H9 (cell line): ENCODE data around the gene CRTAP. TPM values are rescaled to one million over a fixed set of nuclear protein-coding genes. Genes with fewer than 3 reads are reported as not detected.

Source experiments
- DNase-seq: peaks from one replicate; pipeline ENCODE4 v3.0.0-alpha.2; 2017
- H2AFZ ChIP-seq: one replicate; pipeline ENCODE4 v1.6.1; 2013; ENCODE audit warnings: mild to moderate bottlenecking, low read length, control low read depth, moderate library complexity
- H2AK5ac ChIP-seq: 2 replicates; pipeline ENCODE4 v1.6.1; 2013; ENCODE audit warnings: low read length, control low read depth, mixed read lengths; ENCODE audit not compliant: insufficient read length
- H2BK120ac ChIP-seq: one replicate; pipeline ENCODE4 v1.6.1; 2013; ENCODE audit warnings: low read depth, mild to moderate bottlenecking, low read length, control low read depth, inconsistent platforms; ENCODE audit not compliant: poor library complexity, severe bottlenecking
- H2BK12ac ChIP-seq: 2 replicates; pipeline ENCODE4 v1.6.1; 2013; ENCODE audit warnings: low read length, control low read depth, mixed read lengths, low read depth; ENCODE audit not compliant: insufficient read length
- H2BK15ac ChIP-seq: 2 replicates; pipeline ENCODE4 v1.6.1; 2013; ENCODE audit warnings: low read depth, low read length, control low read depth
- H2BK20ac ChIP-seq: one replicate; pipeline ENCODE4 v1.6.1; 2013; ENCODE audit warnings: low read depth, mild to moderate bottlenecking, low read length, control low read depth, inconsistent platforms; ENCODE audit not compliant: poor library complexity, severe bottlenecking
- H2BK5ac ChIP-seq: 2 replicates; pipeline ENCODE4 v1.6.1; 2013; ENCODE audit warnings: low read length, control low read depth, mixed read lengths; ENCODE audit not compliant: insufficient read length
- H3K14ac ChIP-seq: 2 replicates; pipeline ENCODE4 v1.6.1; 2013; ENCODE audit warnings: low read length, control low read depth; ENCODE audit not compliant: insufficient read depth
- H3K18ac ChIP-seq: 2 replicates; pipeline ENCODE4 v1.6.1; 2013; ENCODE audit warnings: low read depth, mild to moderate bottlenecking, mixed read lengths, low read length, control low read depth; ENCODE audit not compliant: insufficient read length
- H3K23ac ChIP-seq: 2 replicates; pipeline ENCODE4 v1.6.1; 2013; ENCODE audit warnings: low read length, control low read depth, mixed read lengths, low read depth; ENCODE audit not compliant: insufficient read length
- H3K23me2 ChIP-seq: 2 replicates; pipeline ENCODE4 v1.6.1; 2013; ENCODE audit warnings: low read depth, mild to moderate bottlenecking, mixed read lengths, low read length, control low read depth; ENCODE audit not compliant: insufficient read length, poor library complexity, severe bottlenecking
- H3K27ac ChIP-seq: 2 replicates; pipeline ENCODE4 v1.5.1; 2013; ENCODE audit warnings: low read length, control low read depth, mixed read lengths, low read depth; ENCODE audit not compliant: insufficient read length
- H3K27me3 ChIP-seq: 2 replicates; pipeline ENCODE4 v1.6.1; 2013; ENCODE audit warnings: low read length, control low read depth, inconsistent platforms; ENCODE audit not compliant: insufficient read depth
- H3K4ac ChIP-seq: 2 replicates; pipeline ENCODE4 v1.6.1; 2013; ENCODE audit warnings: low read depth, mild to moderate bottlenecking, control low read depth, inconsistent platforms, low read length, moderate library complexity
- H3K4me1 ChIP-seq: 2 replicates; pipeline ENCODE4 v1.6.1; 2013; ENCODE audit warnings: low read length, control low read depth, inconsistent platforms; ENCODE audit not compliant: insufficient read depth
- H3K4me2 ChIP-seq: 2 replicates; pipeline ENCODE4 v1.6.1; 2013; ENCODE audit warnings: low read length, control low read depth, mixed read lengths; ENCODE audit not compliant: insufficient read length, insufficient read depth
- H3K56ac ChIP-seq: 2 replicates; pipeline ENCODE4 v1.6.1; 2013; ENCODE audit warnings: low read depth, mild to moderate bottlenecking, mixed read lengths, low read length, control low read depth; ENCODE audit not compliant: insufficient read length
- H3K79me1 ChIP-seq: 2 replicates; pipeline ENCODE4 v1.6.1; 2013; ENCODE audit warnings: low read depth, mild to moderate bottlenecking, moderate library complexity, low read length, control low read depth, inconsistent platforms; ENCODE audit not compliant: insufficient read depth, poor library complexity, severe bottlenecking
- H3K79me2 ChIP-seq: 2 replicates; pipeline ENCODE4 v1.6.1; 2013; ENCODE audit warnings: low read length, control low read depth, inconsistent platforms; ENCODE audit not compliant: insufficient read depth
- H3K9ac ChIP-seq: 2 replicates; pipeline ENCODE4 v1.6.1; 2013; ENCODE audit warnings: low read length, control low read depth, mixed read lengths; ENCODE audit not compliant: insufficient read length; ENCODE audit errors: extremely low read depth
- H3K9me3 ChIP-seq: one replicate; pipeline ENCODE4 v1.6.1; 2013; ENCODE audit warnings: low read depth, low read length, inconsistent platforms; ENCODE audit not compliant: control insufficient read depth
- H3T11ph ChIP-seq: one replicate; pipeline ENCODE4 v1.6.1; 2013; ENCODE audit warnings: mild to moderate bottlenecking, low read length, control low read depth, inconsistent platforms
- H4K20me1 ChIP-seq: one replicate; pipeline ENCODE4 v1.6.1; 2013; ENCODE audit not compliant: control insufficient read depth, insufficient read length, insufficient read depth
- H4K5ac ChIP-seq: 2 replicates; pipeline ENCODE4 v1.6.1; 2013; ENCODE audit warnings: low read depth, mild to moderate bottlenecking, mixed read lengths, low read length, control low read depth; ENCODE audit not compliant: insufficient read length
- H4K8ac ChIP-seq: replicated peaks from 2 replicates; pipeline ENCODE4 v1.6.1; 2013; ENCODE audit warnings: low read length, control low read depth, mixed read lengths, low read depth; ENCODE audit not compliant: insufficient read length
- H4K91ac ChIP-seq: 2 replicates; pipeline ENCODE4 v1.6.1; 2013; ENCODE audit warnings: low read depth, mild to moderate bottlenecking, moderate library complexity, mixed read lengths, low read length, control low read depth; ENCODE audit not compliant: insufficient read length
- H3K27ac Mint-ChIP-seq, 3 experiments: 2 replicates in 2 of 3; 3 replicates in 1 of 3; pipeline ENCODE4 v1.8.0; 2020 to 2021; ENCODE audit warnings: mixed read lengths in 3 of 3, mild to moderate bottlenecking in 1 of 3, moderate library complexity in 1 of 3
- H3K27me3 Mint-ChIP-seq: 2 replicates; pipeline ENCODE4 v1.8.0; 2021; ENCODE audit warnings: low read depth, mild to moderate bottlenecking, moderate library complexity, mixed read lengths
- H3K36me3 Mint-ChIP-seq, 3 experiments: 2 replicates in 2 of 3; 3 replicates in 1 of 3; pipeline ENCODE4 v1.8.0; 2020 to 2021; ENCODE audit warnings: low read depth in 3 of 3, mixed read lengths in 3 of 3; ENCODE audit not compliant: insufficient read depth in 1 of 3
- H3K4me1 Mint-ChIP-seq, 2 experiments: 2 replicates each; pipeline ENCODE4 v1.8.0; 2020; ENCODE audit warnings: mixed read lengths in 2 of 2
- H3K4me3 Mint-ChIP-seq, 2 experiments: 2 replicates in 1 of 2; 3 replicates in 1 of 2; pipeline ENCODE4 v1.8.0; 2020 to 2021; ENCODE audit warnings: mild to moderate bottlenecking in 2 of 2, mixed read lengths in 2 of 2, moderate library complexity in 1 of 2
- H3K9me3 Mint-ChIP-seq, 2 experiments: 2 replicates in 1 of 2; 3 replicates in 1 of 2; pipeline ENCODE4 v1.8.0; 2020; ENCODE audit warnings: mild to moderate bottlenecking in 2 of 2, mixed read lengths in 2 of 2, moderate library complexity in 1 of 2
- WGBS: extraction: QIAGEN DNeasy Blood & Tissue Kit; methylation state at CpG from one replicate; pipeline ENCODE4 v1.1.7; 2013; ENCODE audit warnings: missing lambda C conversion rate, low lambda C conversion rate, mixed read lengths; ENCODE audit not compliant: insufficient read length; ENCODE audit errors: extremely low coverage; 5-methylcytosine and 5-hydroxymethylcytosine counted together
- total RNA-seq: library from RNA; stranded (reverse); gene quantifications from 2 replicates; pipeline ENCODE4 v1.2.1, GENCODE V29; 2021
- TF ChIP-seq, protein P1 (sequence below): fragments of 200-600 bp; sonication (generic); conservative IDR thresholded peaks from 3 replicates; pipeline ENCODE4 v1.8.0; 2021; ENCODE audit warnings: antibody characterized with exemption, mild to moderate bottlenecking

Gene CRTAP
- total RNA-seq, 1 experiment from 2014 or later, result 159 TPM

DNA sequence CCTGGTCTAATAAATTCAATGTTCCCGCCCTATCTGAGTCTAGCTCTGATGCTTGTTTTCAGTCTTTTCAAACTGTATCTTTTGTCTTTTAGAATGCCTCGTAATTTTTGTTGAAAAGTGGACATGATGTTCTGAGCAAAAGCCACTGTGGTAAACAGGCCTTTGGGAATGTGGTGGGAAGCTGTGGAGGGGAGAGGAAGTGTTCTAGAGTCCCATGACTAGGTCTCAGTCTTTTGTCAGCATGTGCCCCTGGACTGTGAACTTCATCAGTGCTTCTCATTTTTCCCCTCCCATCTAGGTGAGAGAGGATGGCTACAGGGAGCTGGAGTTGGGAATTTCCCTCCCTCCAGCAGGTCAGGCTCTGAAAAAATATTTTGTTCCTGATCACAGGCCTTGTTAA, 71.0 kb downstream of the CRTAP start:
- H2BK20ac ChIP-seq, result no peak overlapping the region
- no peak overlapping the region for H2AFZ ChIP-seq
- H3K14ac ChIP-seq, result no peak overlapping the region
- no peaks in the 10 kb centered on the region for H4K20me1 ChIP-seq
- no peak overlapping the region for H2BK120ac ChIP-seq
- no peak overlapping the region for H3K4ac ChIP-seq
- no peak overlapping the region for H3K9ac ChIP-seq
- DNase-seq, result no peak
- Mint-ChIP-seq H3K4me1 (peaks cover 5% of the 10 kb centered on the region in 2 experiments; a peak in 3 of 4 replicates), H3K9me3 (0 out of 5 replicates have a peak, but pooled peaks cover 0 to 2% of the 10 kb centered on the region in 2 experiments), H3K27me3 (no peaks in the 10 kb centered on the region), H3K4me3 (no peak overlapping the region), H3K27ac (no peak overlapping the region), H3K36me3 (no peaks in the 10 kb centered on the region)
- H3K23ac ChIP-seq, result no peak overlapping the region
- no peak overlapping the region for H3K18ac ChIP-seq
- H3K79me2 ChIP-seq, result no peaks in the 10 kb centered on the region
- no peak overlapping the region for H2BK12ac ChIP-seq
- no CpG with 5 or more reads among the region's 2 CpGs for WGBS
- H3K56ac ChIP-seq, result no peak overlapping the region
- no peaks in the 10 kb centered on the region for H3K9me3 ChIP-seq
- H3K4me2 ChIP-seq, result no peak overlapping the region
- no peak overlapping the region for H2BK15ac ChIP-seq
- H2AK5ac ChIP-seq, result no peak overlapping the region
- no peaks in the 10 kb centered on the region for H3K23me2 ChIP-seq
- H4K91ac ChIP-seq, result no peak overlapping the region
- H4K8ac ChIP-seq, result no peak overlapping the region
- H3K79me1 ChIP-seq, result no peaks in the 10 kb centered on the region
- no peak overlapping the region for H2BK5ac ChIP-seq
- no peak overlapping the region for H4K5ac ChIP-seq
- no peak overlapping the region for H3T11ph ChIP-seq
- H3K27me3 ChIP-seq, result no peaks in the 10 kb centered on the region
- TF ChIP-seq, protein P1, sequence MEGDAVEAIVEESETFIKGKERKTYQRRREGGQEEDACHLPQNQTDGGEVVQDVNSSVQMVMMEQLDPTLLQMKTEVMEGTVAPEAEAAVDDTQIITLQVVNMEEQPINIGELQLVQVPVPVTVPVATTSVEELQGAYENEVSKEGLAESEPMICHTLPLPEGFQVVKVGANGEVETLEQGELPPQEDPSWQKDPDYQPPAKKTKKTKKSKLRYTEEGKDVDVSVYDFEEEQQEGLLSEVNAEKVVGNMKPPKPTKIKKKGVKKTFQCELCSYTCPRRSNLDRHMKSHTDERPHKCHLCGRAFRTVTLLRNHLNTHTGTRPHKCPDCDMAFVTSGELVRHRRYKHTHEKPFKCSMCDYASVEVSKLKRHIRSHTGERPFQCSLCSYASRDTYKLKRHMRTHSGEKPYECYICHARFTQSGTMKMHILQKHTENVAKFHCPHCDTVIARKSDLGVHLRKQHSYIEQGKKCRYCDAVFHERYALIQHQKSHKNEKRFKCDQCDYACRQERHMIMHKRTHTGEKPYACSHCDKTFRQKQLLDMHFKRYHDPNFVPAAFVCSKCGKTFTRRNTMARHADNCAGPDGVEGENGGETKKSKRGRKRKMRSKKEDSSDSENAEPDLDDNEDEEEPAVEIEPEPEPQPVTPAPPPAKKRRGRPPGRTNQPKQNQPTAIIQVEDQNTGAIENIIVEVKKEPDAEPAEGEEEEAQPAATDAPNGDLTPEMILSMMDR, result no peak
- no peak overlapping the region for H3K27ac ChIP-seq
- H3K4me1 ChIP-seq, result no peaks in the 10 kb centered on the region
